Keratinocyte (primary cell): ENCODE data around the gene GNL3.
"Not testable (repeated sequence)": the region's sequence is repeated elsewhere in the genome, so short reads cannot be mapped to it uniquely, and the experiment has no call there.

Experiments used
- CTCF ChIP-seq, 3 experiments: IDR thresholded peaks in 1 of 3; conservative IDR thresholded peaks in 1 of 3; optimal IDR thresholded peaks in 1 of 3; 2 replicates in 2 of 3; 3 replicates in 1 of 3; pipeline versions ENCODE3 to v1.5.1; 2011; ENCODE audit warnings: low read length in 3 of 3, mild to moderate bottlenecking in 3 of 3, moderate library complexity in 2 of 3, control low read depth in 1 of 3, inconsistent platforms in 1 of 3; ENCODE audit not compliant: insufficient read depth in 2 of 3; ENCODE audit errors: extremely low read depth in 1 of 3
- EZH2 ChIP-seq: IDR thresholded peaks from one replicate; pipeline ENCODE4 v1.6.1; 2012; ENCODE audit warnings: inconsistent platforms, mild to moderate bottlenecking, low read length, moderate library complexity

DNA sequence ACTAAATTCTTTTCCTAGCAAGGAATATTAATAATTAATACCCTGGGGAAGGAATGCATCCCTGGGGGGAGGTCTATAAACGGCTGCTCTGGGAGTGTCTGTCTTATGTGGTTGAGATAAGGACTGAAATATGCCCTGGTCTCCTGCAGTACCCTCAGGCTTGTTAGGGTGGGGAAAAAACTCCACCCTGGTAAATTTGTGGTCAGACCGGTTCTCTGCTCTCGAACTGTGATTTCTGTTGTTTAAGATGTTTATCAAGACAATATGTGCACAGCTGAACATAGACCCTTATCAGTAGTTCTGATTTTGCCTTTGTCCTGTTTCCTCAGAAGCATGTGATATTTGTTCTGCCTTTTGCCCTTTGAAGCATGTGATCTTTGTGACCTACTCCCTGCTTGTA lies 42.9 kb downstream of the GNL3 start:
- TF ChIP-seq CTCF (optimal IDR thresholded peaks at IDR 0.05 in 1 of 3, IDR thresholded peaks at IDR 0.05 in 1 of 3, conservative IDR thresholded peaks at IDR 0.05 in 1 of 3; ENCODE audit: extremely low read depth in 1 of 3, insufficient read depth in 2 of 3, low read length in 3 of 3); EZH2: not testable (repeated sequence)
